GM19463 (cell line): ENCODE data around the gene STAMBP.
"Not testable (repeated sequence)": the region's sequence is repeated elsewhere in the genome, so short reads cannot be mapped to it uniquely, and the experiment has no call there.

Source experiments
- ATAC-seq: cut with Tn5 transposase; IDR thresholded peaks from one replicate; pipeline ENCODE4 v1.9.1; 2021; ENCODE audit warnings: mild to moderate bottlenecking, moderate library complexity; ENCODE audit not compliant: unreplicated experiment

STAMBP gene

GRCh38 chr2:73836141-73836943 lies 7.6 kb downstream of the STAMBP start:
- ATAC-seq = no peak

GRCh38 chr2:73837847-73838585 lies 9.3 kb downstream of the STAMBP start:
- ATAC-seq = no peak

GRCh38 chr2:73838889-73839534 lies 10.3 kb downstream of the STAMBP start:
- no peak for ATAC-seq

GRCh38 chr2:73839653-73840411 lies 11.1 kb downstream of the STAMBP start:
- no peak for ATAC-seq

- ATAC-seq = no peak
Observed at GRCh38 chr2:73841912-73842738, 13.4 kb downstream of the STAMBP start.

- no peak for ATAC-seq
Observed at GRCh38 chr2:73842739-73843019, 13.9 kb downstream of the STAMBP start.

GRCh38 chr2:73844087-73844486 lies 15.3 kb downstream of the STAMBP start:
- ATAC-seq = no peak

GRCh38 chr2:73850009-73850408 lies 21.2 kb downstream of the STAMBP start:
- ATAC-seq = no peak

GRCh38 chr2:73851274-73851673 lies 22.5 kb downstream of the STAMBP start:
- ATAC-seq = no peak

- no peak for ATAC-seq
Observed at GRCh38 chr2:73852020-73852419, 23.3 kb downstream of the STAMBP start.

- ATAC-seq = no peak
Observed at GRCh38 chr2:73855526-73855925, 26.8 kb downstream of the STAMBP start.

GRCh38 chr2:73856214-73856613 lies 27.5 kb downstream of the STAMBP start:
- no peak for ATAC-seq

GRCh38 chr2:73859721-73860586 lies 31.2 kb downstream of the STAMBP start:
- ATAC-seq = no peak

- no peak for ATAC-seq
Observed at GRCh38 chr2:73862987-73863386, 34.2 kb downstream of the STAMBP start.

GRCh38 chr2:73868204-73868978 lies 39.6 kb downstream of the STAMBP start:
- no peak for ATAC-seq

- no peak for ATAC-seq
Observed at GRCh38 chr2:73870084-73870483, 41.3 kb downstream of the STAMBP start.

- no peak for ATAC-seq
Observed at GRCh38 chr2:73877071-73877802, 48.5 kb downstream of the STAMBP start.

GRCh38 chr2:73877984-73878383 lies 49.2 kb downstream of the STAMBP start:
- ATAC-seq = not testable (repeated sequence)
